NAMALWA (cell line): ENCODE data around the gene HLCS.

Source experiments
- DNase-seq: peaks from one replicate; pipeline ENCODE4 v3.0.0-alpha.2; 2015; ENCODE audit warnings: low spot score

The HLCS gene

GRCh38 chr21:36719614-36720013 lies 246.9 kb downstream of the HLCS start:
- DNase-seq: no peak

GRCh38 chr21:36718951-36719501 lies 247.4 kb downstream of the HLCS start:
- no peak for DNase-seq

GRCh38 chr21:36717976-36718375 lies 248.5 kb downstream of the HLCS start:
- no peak for DNase-seq

- no peak for DNase-seq
Measured at GRCh38 chr21:36716836-36717235, 249.6 kb downstream of the HLCS start.

- no peak for DNase-seq
Measured at GRCh38 chr21:36716387-36716786, 250.1 kb downstream of the HLCS start.

GRCh38 chr21:36713746-36714145 lies 252.7 kb downstream of the HLCS start:
- no peak for DNase-seq

- no peak for DNase-seq
Measured at GRCh38 chr21:36710729-36711048, 255.8 kb downstream of the HLCS start.

GRCh38 chr21:36709868-36710728 lies 256.4 kb downstream of the HLCS start:
- DNase-seq: no peak

- DNase-seq: no peak
Measured at GRCh38 chr21:36709030-36709867, 257.2 kb downstream of the HLCS start.

GRCh38 chr21:36708286-36709029 lies 258.0 kb downstream of the HLCS start:
- DNase-seq: no peak

GRCh38 chr21:36707763-36708285 lies 258.6 kb downstream of the HLCS start:
- DNase-seq: no peak

- DNase-seq: no peak
Measured at GRCh38 chr21:36706951-36707762, 259.3 kb downstream of the HLCS start.

GRCh38 chr21:36706482-36706852 lies 260.0 kb downstream of the HLCS start:
- DNase-seq: no peak

- DNase-seq: peak; percentile 6
Measured at GRCh38 chr21:36705679-36706481, 260.6 kb downstream of the HLCS start.

GRCh38 chr21:36704958-36705678 lies 261.4 kb downstream of the HLCS start:
- no peak for DNase-seq

- DNase-seq: no peak
Measured at GRCh38 chr21:36704281-36704957, 262.1 kb downstream of the HLCS start.

GRCh38 chr21:36703626-36704280 lies 262.7 kb downstream of the HLCS start:
- DNase-seq: no peak

- no peak for DNase-seq
Measured at GRCh38 chr21:36703123-36703522, 263.3 kb downstream of the HLCS start.

- DNase-seq: no peak
Measured at GRCh38 chr21:36702622-36702968, 263.9 kb downstream of the HLCS start.
